HG03039 (cell line): Measurements from ENCODE around the gene IFT27.

ENCODE experiments used
- ATAC-seq: cut with Tn5 transposase; IDR thresholded peaks from one replicate; pipeline ENCODE4 v1.9.1; 2021; ENCODE audit warnings: mild to moderate bottlenecking, moderate library complexity; ENCODE audit not compliant: unreplicated experiment

The IFT27 gene

DNA sequence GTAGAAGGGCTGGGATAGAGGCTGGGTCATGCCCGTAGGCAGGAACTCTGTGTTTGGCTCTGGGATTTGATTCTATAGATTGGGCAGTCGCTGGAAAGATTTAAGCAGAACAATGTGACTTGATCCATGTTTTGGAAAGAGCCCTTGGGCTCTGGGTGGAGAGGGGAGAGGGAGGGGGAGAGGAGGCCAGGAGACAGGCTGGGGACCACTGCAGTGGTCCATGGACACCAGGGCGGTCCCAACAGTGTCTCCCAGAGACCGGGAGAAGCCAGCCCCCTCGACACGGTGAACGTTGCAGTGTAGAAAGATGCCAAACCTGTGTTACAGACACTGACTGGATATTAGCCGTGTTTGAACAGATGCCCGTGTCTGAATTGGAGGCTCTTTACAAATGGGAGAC lies 21.5 kb upstream of the IFT27 start:
- ATAC-seq = no peak

DNA sequence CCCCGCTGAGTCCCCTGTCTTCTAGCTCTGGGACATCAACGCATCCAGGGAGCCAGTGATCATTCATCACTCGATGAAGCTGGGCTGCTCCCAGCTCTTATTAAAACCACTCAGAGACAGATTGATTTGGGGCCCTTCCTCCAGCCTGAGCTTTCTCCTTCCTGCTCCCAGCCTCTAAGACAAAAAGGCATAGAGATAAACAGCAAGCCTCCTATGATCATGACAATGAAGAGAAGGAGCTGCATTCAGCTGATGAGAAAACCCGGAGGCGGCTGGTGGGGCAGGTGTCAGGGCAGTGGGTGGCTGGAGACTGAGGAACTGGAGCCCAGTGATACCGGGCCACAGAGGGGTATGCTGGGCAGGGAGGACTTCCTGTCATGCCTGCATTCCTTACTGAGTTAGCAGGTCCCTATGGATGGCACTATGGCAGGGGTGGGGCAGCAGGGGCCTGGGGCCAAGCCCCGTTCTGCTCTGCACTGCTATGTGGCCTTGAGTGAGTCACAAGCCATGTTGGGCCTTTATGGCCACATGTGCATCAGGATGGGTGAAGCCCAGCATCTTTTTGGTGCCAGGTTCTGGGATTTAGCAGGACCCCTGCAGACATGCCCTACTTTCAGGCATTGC lies 20.7 kb upstream of the IFT27 start:
- ATAC-seq = no peak

DNA sequence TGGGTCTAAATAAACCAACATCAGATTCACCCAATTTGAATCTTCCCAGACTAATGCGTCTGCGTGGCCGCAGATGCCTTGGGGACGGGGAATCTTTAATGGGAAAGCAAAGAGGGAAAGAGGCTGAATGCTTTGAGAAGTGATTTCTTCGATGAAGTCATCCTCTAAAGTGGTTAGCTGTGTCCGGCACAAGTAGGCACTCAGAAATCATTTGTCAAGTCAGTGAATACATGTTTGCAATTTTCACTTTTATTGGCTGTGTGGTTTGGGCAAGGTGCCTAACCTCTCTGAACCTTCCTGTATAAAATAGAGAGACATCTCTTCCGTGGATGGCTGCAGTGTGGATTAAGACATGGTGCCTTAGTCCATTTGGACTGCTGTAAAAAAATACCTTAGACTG lies 19.7 kb upstream of the IFT27 start:
- no peak for ATAC-seq

DNA sequence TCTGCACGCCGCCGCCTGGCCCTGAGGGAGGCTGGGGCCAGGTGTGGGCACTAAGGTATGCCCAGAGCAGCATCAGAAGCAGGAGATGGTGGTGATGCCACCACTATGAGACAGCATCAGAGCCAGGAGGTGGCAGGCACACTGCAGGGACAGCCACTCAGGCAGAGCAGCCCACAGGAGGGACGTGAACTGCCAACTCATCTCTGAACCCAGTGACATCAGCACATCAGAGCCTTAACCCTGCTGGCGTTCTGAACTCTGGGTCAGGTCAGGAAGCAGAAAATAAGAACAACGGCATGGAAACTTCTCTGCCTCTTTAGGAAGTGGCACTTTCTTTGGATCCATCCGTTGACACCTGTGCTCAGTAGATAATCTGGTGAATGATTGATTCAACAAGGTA lies 14.7 kb upstream of the IFT27 start:
- ATAC-seq = no peak

DNA sequence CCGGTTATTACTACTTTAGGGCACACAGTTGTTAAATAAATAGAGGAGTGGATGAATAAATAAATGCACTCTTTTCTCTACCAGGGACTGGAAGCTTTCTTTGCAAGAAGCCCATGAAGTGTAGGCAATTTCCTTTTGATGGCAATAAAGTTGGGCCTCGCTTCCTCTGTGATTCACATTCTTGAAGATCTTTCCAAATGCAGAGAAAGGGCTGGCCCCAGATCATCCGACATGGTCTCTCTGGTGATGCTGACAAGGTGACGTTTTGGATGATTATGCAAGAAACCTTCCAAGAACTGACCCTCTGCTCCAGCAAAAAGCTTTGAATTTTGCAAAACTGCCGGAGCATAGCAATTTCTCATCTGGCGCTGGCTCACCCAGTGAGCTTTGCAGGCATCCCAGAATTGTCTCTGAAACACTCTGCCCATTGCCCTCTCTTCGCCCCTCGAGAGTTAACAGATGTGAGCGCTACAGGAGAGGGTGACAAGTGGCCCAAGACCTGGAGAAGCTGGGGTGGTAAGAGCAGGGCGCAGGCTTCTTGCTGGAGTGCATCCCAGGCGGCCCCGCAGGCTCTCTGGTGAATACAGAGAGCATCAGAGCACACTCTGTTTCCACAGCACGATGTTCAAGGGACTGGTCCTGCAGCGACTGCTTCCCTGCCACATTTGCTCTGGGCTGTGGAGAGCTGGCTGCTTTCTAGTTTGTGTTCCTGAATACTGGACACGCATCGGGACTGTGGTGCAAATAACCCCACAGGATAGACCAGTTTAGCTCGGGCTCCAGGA lies 11.5 kb upstream of the IFT27 start:
- ATAC-seq = no peak

DNA sequence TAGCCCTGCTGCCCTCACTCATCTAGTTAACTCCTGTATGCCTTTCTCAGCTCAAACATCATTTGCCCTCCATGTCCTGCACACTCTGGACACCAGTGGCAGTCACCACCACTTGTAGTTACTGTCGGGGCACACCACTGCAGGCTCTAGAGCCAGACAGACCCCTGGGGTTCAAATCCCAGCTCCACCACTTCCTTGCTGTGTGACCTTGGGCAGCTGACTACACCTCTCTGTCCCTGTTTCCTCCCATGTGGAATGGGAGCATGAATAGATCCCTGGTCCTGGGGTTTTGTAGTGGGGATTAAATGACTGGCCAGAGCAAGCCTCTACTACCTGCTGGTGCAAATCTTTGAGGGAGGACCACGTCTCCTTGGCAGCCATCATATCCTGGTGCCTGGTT lies 7.8 kb upstream of the IFT27 start:
- ATAC-seq = no peak

DNA sequence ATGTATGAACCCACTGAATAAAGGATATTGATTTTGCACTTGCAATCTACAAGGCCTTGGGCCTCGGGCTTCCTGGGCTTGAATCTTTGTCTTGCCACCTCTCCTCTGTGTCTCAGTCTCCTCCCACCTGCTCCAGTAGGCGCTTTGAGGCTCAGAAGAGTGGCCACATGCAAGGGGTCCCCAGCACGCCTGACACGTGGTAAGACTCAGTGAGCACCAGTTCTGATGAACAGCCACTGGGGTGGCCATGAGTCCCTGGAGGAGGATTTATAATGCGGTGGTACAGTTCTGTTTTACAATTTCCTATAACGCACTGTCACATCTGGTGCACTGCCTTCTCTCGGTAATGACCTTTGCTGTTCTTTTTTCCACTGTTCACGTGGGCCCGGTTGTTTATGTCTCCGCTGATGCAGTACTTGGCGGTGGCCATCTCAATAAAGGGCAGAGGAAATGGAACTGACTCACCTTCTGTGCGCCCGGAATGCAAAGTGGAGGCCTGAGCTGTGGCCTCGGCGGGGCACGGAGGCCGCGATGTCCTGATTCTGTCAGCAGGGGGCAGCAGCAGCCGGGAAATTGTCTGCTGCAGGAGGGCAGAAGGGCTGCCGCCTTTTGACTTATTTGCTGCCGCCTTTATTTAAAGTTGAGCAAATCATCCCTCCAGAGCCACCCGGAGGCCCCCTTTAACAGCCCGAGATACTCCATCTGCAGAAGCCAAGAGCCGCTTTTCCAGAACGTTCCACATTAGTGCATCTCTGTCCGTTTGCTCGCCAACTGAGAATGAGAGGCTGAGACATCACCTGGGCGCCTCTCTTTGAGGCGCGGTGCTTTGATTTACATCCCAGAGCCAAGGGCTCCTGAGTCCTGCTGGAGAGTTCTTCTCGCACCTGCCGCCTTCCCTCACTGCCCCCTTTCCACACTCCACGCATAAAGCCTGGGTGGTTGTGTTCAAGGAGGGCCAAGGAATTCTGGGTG lies 6.0 kb upstream of the IFT27 start:
- no peak for ATAC-seq

DNA sequence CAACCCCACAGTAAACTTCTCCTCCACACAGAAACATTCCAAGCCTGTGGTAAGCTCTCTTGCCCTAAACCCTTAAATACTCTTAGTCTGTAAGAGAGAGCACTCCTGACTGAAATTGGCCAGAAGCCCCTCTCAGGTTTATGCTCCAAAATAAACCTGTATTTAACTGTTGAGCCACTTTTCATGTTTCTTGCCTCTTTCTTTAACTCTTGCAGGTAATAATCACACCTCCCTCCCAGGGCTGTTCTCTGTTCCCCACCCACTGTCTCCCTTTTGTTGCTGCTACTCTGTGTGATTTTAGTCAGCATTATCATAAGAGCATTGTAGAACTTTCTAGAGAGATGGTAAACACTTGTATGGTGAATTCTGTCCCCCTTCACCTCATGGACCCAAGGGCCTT lies 2.1 kb upstream of the IFT27 start:
- no peak for ATAC-seq

DNA sequence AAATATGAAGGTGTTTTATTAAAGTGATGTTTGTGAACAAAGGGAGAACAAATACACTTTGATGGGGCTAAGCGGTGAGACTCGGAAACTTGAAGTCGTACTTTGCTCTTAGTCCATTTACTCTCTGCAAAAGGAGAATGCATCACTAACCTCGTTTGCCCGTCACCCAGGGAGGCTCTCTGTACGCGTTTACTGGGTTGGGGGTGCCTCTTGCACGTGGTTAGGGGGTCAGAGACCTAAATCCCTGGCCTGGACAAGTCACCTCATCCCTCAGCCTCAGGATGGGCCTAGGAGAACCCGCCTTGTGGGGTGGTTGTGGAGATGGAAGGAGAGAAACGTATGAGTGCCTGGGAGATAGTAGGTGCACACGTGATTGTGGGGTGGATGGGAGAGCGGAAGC lies 803 bp upstream of the IFT27 start:
- ATAC-seq = no peak

DNA sequence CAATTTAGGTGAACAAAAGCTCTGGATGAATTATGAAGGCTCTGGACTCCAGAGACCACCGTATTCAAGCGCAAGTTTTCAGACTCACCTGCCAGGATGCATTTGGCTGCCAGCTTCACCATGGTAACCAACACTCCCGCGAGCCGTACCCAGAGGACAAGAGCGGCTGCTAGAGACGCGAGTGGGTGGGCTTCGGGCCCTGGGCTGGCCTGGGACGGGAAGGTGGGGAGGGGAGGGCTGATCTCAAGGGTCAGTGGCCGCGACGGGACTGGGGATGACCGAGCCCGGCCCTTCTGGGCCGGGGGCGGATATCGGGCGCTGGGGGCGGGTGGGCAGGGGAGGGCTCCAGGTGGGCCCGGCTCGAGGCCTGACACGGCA lies 344 bp downstream of the IFT27 start:
- peak; percentile 4 for ATAC-seq

DNA sequence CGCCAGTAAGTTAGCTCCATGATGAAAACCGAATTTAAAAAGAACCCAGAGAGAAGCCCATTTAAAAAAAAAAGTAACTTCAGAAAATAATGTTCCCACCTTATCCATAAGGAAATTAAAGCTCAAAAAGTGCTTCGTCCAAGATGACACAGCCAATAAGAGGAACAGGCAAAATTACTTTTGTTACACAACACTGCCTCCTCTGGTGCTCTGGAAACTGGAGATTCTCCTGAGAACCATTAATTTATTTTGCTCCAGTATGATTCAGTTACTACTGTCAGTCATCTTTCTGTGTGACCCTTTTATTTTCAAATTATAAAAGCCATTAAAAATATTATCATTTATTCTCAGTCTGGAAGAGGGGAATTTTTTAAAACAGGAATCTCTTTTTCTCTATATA lies 2.0 kb downstream of the IFT27 start:
- ATAC-seq = no peak

DNA sequence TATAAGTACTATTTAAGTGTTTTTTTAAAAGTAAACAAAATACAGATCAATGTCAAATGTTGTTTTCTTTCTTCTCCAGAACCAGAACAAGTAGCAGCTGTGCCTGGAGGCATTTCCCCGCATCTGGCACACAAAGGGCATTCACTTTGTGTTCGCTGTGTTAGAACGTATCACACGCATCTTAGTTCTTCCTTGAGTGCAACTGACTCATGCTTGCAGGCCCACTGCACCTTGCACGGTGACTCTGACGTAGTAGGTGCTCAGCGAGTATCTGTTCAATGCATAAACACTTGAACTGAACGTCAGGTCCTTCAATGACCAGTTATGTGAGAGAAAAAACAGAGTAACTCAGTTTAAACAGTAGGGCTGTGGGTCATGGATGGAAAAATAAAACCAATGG lies 3.5 kb downstream of the IFT27 start:
- no peak for ATAC-seq

DNA sequence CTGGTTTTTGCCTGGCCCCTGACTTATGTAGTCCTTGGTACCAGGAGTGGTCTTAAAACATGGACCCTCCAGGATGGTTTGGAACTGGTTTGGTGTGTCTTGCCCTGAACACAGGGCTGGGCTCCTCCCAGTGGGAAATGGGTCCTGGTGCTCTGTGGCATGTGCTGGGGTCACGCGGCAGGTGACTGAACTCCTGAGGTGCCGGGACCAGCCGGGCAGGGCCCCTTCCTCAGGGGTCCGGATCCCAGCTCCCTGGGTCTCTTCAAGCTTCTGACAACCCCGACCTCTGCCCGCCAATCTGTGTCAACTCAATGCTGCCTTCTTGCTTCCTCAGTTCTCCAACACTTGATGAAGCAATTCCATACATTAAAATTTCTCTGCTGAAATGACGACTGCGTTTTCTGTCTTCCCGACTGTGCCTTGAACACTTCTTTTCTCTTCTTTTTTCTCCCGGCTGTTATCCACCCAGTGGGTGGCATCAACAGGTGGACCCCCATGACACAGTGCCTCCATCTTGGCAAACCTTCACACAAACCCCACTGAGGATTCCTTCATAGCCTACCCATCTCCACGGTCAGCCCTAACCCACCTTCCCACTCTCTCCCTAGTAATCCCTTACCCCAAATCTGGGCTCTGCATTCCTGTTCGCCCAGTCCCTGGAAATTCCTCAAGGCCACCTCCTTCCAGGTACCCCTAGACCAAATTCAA lies 4.4 kb downstream of the IFT27 start:
- ATAC-seq = no peak

DNA sequence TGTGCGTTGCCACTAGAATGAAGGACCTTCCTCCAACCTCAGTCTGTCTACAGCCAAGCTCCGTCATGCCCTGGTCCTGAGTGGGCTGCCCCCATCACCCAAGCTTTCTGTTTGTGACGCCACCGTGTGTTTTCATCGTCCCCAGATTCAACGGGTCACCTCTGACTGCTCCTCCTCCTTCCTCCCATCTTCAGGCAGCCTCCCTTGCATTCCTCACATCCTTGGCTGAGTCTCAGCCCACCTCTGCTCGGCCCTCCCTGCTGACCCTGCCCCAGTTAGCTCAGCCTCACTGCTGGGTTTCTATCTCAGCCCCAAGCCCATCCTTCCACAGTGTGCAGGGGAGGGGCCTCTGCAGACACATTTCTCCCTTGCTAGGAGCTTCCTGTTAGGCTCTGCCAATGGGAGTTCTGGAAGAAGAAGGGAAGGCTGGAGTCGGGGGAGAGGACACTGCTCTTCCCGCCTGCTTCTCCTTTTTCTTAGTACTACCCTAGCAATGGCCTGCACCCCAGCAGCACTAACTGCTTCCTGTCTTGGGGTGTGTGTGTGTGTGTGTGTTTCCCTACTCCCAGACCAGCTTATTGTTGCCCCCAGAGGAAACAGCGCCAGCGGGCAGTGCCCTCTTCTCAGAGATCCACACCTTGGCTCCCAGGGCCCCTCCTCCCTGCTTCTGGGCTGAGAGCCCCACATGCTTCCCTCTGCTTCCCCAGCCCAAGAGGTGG lies 5.2 kb downstream of the IFT27 start:
- no peak for ATAC-seq

DNA sequence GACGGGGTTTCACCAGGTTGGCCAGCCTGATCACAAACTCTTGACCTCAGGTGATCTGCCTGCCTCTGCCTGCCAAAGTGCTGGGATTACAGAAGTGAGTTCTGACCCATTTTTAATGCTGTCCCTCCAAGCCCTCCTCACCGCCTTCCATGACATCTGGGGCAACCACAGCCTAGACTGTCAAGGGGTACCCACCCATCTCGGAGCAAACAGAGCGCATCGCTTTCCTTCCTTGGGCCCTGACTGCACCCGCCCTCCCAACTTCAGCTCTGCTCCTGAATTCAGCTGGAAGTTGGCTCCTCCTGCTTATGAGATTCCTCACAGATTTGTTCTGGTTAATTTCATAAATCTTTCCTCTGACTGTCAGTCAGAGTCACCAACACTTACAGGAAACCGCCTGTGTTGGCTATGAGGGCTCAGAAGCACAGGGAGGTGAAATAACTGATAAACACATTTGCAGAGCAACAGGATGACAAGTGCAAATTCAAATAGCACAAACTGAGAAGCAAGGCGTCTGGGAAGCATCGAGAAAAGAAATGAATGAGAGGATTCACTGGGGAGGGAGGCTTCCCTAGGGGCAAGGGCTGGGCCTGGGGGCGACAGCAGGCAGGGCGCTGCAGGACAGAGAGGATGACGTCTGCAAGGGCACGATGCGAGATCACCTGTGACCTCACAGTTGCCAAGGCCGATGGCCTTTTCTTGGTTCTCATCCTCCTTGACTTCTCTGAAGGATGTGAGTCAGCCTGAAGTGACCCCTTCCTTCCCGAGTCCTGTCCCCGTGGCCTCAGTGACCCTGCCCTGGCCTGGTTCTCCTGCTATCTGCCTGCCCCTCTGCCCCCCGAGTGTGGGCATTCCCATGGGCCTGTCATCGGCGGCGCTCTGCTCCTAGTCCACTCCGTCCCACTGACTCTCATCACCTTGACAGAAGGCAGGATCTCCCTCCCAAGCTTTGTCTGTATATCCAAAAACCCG lies 6.1 kb downstream of the IFT27 start:
- no peak for ATAC-seq

DNA sequence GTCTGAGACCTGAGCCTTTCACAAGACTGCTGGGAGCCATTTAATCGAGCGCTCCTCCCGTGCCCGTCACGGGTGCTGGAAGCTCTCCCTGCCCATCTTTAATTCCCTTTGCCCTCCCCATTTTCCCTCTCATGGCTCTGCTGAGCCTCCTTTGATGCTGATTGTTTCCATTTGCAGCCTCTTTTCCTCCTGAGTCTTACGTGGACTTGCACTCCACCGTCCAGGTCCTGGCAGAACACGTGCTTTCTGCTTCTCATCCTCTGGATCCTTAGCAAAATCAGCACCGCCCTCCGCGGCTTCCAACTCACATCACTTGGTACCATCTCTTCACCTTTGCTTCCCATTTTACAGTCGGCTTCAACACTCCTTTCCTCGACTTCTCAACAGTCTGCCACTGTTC lies 7.3 kb downstream of the IFT27 start:
- ATAC-seq = no peak

DNA sequence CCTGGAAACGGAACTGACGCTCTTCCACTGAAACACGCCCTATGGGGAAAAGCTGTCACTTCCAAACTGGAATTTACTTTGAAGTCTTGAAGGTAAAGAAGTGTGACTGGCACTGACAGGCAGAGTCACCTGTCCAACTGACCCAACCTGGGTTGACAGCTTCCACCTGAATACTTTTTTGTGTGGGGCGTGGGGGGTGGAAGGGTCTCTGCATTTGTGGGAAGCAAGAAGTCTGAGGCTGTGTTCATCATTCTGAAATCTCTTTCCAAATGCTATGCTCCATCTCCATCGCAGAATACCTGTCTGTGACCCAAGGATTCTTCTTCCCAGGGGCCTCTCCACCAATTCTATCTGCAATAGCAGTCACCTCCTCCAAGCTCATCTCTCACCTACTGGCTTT lies 7.8 kb downstream of the IFT27 start:
- ATAC-seq = no peak

DNA sequence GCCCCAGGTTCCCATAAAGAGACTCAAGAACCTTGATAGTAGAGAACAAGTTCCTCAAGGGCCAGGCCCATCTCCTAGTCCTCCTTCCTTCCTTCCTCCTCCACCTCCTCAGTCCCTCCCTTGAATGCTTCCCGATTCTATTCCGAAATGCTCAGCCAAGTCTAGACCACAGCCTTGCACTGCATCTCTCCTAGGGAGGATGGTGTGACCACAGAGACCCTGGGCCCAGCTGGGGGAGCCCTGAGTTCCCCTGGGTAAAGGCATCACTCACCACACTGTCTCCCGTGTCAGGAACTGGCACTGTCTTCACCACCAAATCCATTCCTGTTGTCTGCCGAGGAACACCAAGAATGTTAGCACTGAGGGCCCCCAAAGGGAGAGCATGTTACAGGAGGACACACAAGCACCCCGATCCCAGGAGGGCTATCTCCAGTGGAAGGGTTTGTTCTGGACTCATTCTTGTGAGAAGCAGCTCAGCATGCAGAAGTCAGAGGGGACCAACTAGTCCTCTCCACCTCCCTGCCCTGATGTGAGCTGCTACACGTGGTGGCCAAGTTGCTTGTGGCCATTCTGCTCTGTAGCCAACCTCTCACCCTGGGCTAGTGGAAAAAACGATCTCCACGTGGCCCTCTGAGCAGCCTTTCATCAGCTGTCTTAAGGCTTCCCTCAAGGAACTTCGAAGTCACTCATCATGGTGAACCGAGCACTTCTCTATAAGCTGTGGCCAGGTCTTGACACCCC lies 8.7 kb downstream of the IFT27 start:
- no peak for ATAC-seq
